ENCODE measurements around the gene TMEM184A. TPM values are rescaled to one million over a fixed set of nuclear protein-coding genes. Genes with fewer than 3 reads are reported as not detected.

The TMEM184A gene
- total RNA-seq, 3 donors from 2014 or later = 0.11 to 0.19 (median 0.15) TPM

DNA sequence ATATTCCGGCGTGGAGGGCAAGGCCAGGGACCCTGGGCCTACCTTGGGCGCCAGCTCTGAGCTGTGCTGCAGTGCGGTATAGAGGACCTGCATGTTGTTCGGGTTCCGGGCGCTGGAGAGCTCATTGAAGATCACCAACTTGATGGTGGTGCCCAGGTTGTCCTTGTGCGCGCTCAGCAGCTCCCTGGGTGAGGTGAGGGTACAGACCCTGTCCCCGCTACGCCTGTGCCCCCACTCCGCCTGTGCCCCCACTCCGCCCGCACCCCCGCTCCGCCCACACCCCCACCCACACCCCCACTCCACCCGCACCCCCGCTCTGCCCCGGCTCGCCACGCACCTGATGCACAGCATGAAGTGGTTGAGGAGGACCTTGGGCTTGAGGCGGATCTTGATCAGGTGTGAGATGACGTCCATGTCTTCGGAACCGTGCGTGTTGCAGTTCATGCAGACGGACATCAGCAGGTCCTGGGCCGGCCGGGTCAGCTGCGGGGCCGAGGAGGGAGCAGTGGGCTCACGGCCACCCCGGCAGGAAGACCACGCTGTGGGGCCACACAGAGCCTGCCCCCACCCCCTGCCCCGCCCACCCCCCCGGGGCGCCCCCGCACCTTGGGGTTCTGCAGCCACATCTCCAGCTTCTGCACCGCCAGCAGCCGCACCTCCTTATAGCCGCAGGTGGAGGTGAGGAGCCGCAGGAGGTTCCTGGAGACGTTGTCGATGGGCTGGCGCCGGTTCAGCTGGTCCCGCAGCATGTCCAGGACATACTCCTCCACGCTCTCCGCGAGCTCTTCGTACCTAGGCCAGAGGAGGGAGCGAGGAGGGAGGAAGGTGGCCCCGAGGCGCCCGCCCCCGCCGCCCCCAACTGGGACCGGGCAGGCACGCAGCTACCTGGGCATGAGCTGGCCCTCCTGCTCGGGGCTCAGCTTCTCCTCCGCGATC is 57.4 kb downstream of the TMEM184A start:
- H3K9me3 Mint-ChIP-seq = no peaks in the 10 kb centered on the region
- H3K4me1 Mint-ChIP-seq (ENCODE audit: low read depth) = peaks cover 21% of the 10 kb centered on the region
- DNase-seq = no peak
- no peak overlapping the region for H3K4me3 Mint-ChIP-seq
- H3K27me3 Mint-ChIP-seq (ENCODE audit: low read depth) = no peaks in the 10 kb centered on the region
- H3K36me3 Mint-ChIP-seq (ENCODE audit: insufficient read depth) = peaks cover 13% of the 10 kb centered on the region
- ATAC-seq = no peak

DNA sequence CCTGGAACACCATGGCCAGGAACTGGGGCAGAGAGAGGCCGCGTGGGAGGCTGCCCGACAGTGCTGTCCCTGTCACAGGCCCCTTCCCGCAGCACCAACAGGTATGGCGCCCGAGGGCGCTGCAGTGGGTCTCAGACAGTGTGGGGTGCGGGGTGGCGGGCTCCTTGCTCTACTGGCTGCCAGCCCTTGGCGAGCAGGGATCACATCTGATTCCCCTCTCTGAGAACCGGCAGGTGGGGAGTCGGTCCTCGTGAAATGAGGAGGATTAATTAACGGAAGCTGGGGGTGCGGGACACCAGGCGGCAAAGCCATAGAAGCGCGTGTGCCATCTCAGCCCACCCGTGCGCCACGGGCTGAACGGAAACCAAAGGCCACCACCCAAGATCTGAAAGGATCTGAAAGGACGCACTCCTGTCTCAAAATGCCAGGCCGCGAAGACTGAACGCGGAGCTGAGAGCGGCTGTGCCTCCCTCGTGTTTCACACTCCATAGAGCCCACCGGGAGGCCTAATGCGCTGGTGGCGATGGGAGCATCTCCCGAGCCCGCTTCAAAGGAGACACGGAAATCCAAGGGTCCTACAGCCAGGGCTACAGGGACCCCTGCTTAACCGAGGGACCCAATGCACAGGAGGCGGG is 58.6 kb downstream of the TMEM184A start:
- no peak for DNase-seq
- no peaks in the 10 kb centered on the region for H3K9me3 Mint-ChIP-seq
- no peaks in the 10 kb centered on the region for H3K27me3 Mint-ChIP-seq (ENCODE audit: low read depth)
- no peak overlapping the region for H3K4me3 Mint-ChIP-seq
- peaks cover 14% of the 10 kb centered on the region for H3K36me3 Mint-ChIP-seq (ENCODE audit: insufficient read depth)
- H3K4me1 Mint-ChIP-seq (ENCODE audit: low read depth) = peaks cover 12% of the 10 kb centered on the region
- ATAC-seq = no peak

DNA sequence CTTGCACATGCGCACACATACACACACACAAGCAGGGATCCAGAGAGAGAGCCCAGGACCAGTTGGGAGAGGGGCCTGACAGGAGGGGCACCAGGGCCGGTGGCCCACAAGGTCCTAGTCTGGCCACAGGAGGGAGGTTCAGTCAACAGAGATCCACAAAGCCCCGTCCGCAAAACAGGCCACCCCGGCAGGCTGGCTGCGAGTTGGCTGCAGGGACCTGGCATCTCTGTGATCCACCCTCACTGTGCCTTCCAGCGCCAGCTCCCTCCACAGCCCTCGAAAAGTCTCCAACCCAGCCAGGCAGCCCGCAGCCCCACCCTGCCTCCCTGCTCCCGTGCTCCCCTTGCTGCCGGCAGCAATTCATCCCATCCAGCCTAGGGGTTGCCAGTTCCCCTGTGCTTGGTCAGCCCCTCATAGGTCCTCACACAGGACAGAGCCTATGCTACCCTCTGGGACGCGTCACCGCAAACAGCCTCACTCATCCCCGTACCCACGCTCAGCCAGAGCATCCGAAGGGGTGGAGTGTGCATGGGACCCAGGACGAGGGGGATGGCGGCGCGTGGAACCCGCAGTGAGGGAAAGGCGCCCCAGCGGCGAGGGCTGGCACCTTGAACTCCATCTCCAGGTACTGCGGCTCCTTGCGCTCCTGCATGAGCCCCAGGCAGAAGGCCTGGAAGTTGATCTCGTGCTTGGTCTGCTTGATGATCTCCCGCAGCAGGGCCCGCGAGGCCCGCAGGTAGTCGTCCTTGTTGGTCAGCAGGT is 59.3 kb downstream of the TMEM184A start:
- Mint-ChIP-seq H3K9me3 (no peaks in the 10 kb centered on the region), H3K4me3 (no peak overlapping the region), H3K4me1 (ENCODE audit: low read depth) (peaks cover 5% of the 10 kb centered on the region), H3K36me3 (ENCODE audit: insufficient read depth) (peaks cover 14% of the 10 kb centered on the region), H3K27me3 (ENCODE audit: low read depth) (no peaks in the 10 kb centered on the region)
- ATAC-seq (no peak), DNase-seq (no peak)

DNA sequence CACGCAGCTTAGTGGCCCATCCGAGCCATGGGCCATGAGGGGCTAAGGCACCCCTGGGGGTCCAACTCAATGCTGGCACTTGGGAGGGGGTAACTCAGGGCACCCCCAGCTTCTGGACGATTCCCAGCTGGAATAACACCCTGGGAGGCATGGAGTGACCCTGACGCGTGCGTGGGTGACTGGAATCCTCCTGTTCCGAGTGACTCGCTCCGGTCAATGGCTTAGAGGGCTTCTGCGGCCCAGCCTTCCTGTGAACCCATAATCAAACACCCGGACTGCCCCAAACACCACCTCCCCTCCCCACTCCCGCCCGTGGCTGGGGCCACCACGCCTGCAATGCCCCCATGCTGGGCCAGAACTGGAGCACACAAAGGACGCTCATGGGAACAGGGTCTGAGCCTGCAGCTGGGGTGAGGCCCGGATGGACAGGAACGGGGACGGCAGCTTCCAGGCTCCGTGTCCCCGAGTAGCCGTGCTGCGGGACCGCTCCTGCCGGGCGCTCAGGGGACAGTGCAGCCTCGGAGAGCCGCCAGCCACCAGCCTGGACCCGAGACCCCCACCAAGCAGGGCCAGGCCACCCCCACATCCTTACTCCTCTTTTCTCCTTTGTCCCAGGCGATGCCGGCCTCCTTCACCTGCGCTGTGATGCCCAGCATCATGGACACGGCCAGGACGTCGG is 60.3 kb downstream of the TMEM184A start:
- Mint-ChIP-seq H3K9me3 (no peaks in the 10 kb centered on the region), H3K27me3 (ENCODE audit: low read depth) (no peaks in the 10 kb centered on the region), H3K36me3 (ENCODE audit: insufficient read depth) (peaks cover 17% of the 10 kb centered on the region), H3K4me3 (no peak overlapping the region), H3K4me1 (ENCODE audit: low read depth) (no peaks in the 10 kb centered on the region)
- peak in 1 of 2 donors; percentile 10 for ATAC-seq
- DNase-seq = no peak

DNA sequence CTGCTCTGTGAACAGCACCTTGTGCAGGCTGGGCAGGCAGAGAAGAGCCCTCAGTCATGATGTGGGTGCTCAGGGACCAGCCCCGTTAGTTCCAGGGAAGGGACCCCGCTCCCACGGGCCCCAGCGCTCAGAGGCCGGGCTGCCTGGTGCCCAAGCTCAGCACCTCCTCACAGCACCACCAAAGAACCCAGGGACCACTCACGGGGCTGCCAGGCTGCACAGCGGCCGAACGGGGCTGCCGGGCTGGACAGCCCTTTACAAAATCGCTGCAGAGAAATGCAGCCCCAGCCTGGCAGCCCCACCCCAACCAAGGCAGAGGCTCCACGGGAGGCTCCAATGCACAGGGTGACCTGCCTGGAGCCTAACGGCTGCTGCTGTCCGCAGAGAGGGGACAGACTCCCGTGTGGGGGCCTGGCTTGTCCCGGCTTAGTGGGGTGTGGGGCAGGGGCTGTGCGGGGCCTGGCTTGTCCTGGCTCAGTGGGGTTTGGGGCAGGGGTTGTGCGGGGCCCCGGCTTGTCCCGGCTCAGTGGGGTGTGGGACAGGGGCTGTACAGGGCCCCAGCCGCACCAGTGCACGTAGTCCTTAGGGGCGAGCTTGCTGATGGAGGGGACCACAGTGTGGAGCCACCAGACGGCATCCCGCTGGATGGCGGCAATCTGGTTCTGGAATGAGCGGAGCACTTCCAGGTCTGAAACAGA is 61.0 kb downstream of the TMEM184A start:
- no peaks in the 10 kb centered on the region for H3K9me3 Mint-ChIP-seq
- ATAC-seq (peak in 1 of 2 donors; percentile 5), DNase-seq (no peak)
- no peak overlapping the region for H3K4me3 Mint-ChIP-seq
- no peaks in the 10 kb centered on the region for H3K4me1 Mint-ChIP-seq (ENCODE audit: low read depth)
- H3K36me3 Mint-ChIP-seq (ENCODE audit: insufficient read depth) = peaks cover 18% of the 10 kb centered on the region
- no peaks in the 10 kb centered on the region for H3K27me3 Mint-ChIP-seq (ENCODE audit: low read depth)

DNA sequence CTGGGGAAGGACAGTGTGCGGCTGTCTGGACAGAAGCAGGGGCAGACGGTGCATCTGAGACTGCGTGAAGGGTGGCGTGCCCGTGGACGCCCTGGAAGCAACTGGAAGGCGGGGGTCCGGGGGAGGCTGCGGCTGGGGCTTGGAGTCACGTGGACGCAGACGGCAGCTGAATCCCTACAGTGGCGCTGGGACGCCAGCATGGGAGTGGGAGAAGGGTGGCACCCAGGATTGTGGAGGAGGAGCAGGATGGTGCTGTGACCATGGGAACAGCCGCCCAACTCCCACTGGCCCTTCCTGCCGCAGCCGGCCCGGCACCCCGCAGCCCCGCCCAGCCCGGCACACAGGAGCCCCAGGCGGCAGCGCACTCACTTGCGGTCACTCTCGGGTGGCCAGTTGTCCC is 61.6 kb downstream of the TMEM184A start:
- no peaks in the 10 kb centered on the region for H3K9me3 Mint-ChIP-seq
- H3K27me3 Mint-ChIP-seq (ENCODE audit: low read depth) = no peaks in the 10 kb centered on the region
- no peak for DNase-seq
- H3K4me3 Mint-ChIP-seq = no peak overlapping the region
- H3K4me1 Mint-ChIP-seq (ENCODE audit: low read depth) = no peaks in the 10 kb centered on the region
- ATAC-seq = no peak
- H3K36me3 Mint-ChIP-seq (ENCODE audit: insufficient read depth) = peaks cover 22% of the 10 kb centered on the region

DNA sequence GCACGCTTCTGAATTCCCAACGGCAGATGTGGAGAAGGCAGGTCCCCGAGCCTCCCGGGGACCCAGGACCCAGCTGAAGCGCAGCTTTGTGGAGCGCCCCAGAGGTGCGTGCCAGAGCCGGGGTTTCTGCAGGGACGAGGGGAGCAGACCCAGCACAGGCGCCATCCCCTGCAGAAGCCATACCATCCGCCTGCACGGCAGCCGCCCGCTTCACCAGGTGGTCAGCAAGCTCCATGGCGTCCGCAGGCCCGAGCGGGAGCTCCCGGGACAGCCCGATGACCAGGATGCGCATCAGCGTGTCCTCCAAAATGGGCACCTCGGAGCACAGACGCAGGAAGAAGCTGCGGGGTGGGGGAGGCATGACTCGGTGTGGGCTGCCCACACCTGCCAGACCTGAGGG is 62.4 kb downstream of the TMEM184A start:
- Mint-ChIP-seq H3K4me1 (ENCODE audit: low read depth) (no peaks in the 10 kb centered on the region), H3K27me3 (ENCODE audit: low read depth) (no peaks in the 10 kb centered on the region), H3K9me3 (no peaks in the 10 kb centered on the region), H3K4me3 (no peak overlapping the region), H3K36me3 (ENCODE audit: insufficient read depth) (peaks cover 25% of the 10 kb centered on the region)
- DNase-seq (no peak), ATAC-seq (no peak)

DNA sequence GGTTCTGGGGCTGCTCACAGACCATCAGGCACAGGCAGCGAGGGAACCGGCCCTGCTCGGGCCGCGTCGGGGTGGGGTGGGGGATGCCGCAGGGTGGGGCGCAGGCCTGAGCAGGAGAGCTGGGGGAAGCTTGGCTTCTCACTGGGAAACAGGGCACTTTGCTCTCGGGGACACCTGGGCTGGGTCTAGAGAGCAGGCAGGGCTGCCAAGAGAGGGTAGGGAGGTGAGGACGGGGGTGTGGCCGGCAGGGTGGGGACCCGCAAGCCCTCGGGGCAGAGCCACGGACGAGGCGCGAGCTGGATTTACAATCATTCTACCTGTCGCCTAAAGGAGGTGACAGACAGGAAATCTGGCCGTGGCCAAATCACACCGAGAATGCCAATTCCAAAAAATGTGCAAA is 62.9 kb downstream of the TMEM184A start:
- Mint-ChIP-seq H3K36me3 (ENCODE audit: insufficient read depth) (peaks cover 28% of the 10 kb centered on the region), H3K4me1 (ENCODE audit: low read depth) (no peaks in the 10 kb centered on the region), H3K27me3 (ENCODE audit: low read depth) (no peaks in the 10 kb centered on the region), H3K4me3 (no peak overlapping the region), H3K9me3 (no peaks in the 10 kb centered on the region)
- DNase-seq (no peak), ATAC-seq (no peak)

DNA sequence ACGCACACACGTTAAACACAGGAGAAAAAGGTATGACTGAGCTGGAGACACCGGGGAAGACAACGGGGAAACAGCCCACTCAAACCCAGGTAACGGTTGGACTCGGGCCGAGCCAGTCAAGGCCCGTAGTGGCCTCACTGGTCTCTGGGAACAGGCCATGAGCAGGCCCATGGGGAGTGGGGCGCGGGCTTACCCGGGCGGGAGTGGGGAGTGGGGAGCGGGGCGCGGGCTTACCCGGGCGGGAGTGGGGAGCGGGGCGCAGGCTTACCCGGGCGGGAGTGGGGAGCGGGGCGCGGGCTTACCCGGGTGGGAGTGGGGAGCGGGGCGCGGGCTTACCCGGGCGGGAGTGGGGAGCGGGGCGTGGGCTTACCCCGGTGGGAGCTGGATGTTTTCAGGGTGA is 63.4 kb downstream of the TMEM184A start:
- no peak overlapping the region for H3K4me3 Mint-ChIP-seq
- no peaks in the 10 kb centered on the region for H3K27me3 Mint-ChIP-seq (ENCODE audit: low read depth)
- H3K4me1 Mint-ChIP-seq (ENCODE audit: low read depth) = no peaks in the 10 kb centered on the region
- DNase-seq = no peak
- peaks cover 27% of the 10 kb centered on the region for H3K36me3 Mint-ChIP-seq (ENCODE audit: insufficient read depth)
- no peaks in the 10 kb centered on the region for H3K9me3 Mint-ChIP-seq
- no peak for ATAC-seq

Other genes starting within 250 kb of the TMEM184A start
- 1 to 10 TPM; 1.3 to 2.7 (median 1.4) TPM for gene MICALL2, start 96.7 kb downstream of the TMEM184A start, total RNA-seq
- 100 to 1,000 TPM; 110 to 126 (median 119) TPM for gene INTS1, start 51.8 kb downstream of the TMEM184A start, total RNA-seq
- gene MAFK, start 25.5 kb downstream of the TMEM184A start, total RNA-seq = 10 to 100 TPM; 77.6 to 79.5 (median 78.2) TPM
- gene PSMG3, start 13.8 kb upstream of the TMEM184A start, total RNA-seq = 10 to 100 TPM; 75.8 to 82.5 (median 82.5) TPM
- gene ELFN1, start 114.1 kb upstream of the TMEM184A start, total RNA-seq = under 1 TPM; 0.11 to 0.13 (median 0.13) TPM

All from activated T-cell treated with anti-CD3 and anti-CD28 coated beads, Interleukin-2, amount 50 U/mL, for 4 hours (primary cell).